ENCODE results near the gene TMEM88.

Gene TMEM88

GRCh38 chr17:7893187-7893880 is 38.5 kb downstream of the TMEM88 start:
- Histone ChIP-seq H3K79me2 (ENCODE audit: control insufficient read depth, insufficient read depth, low read length) (peaks cover 1% of the 10 kb centered on the region), H3K9ac (ENCODE audit: low read length) (no peak overlapping the region), H3K27ac (ENCODE audit: low read depth, low read length) (no peak overlapping the region), H3K4me2 (ENCODE audit: low read length) (no peak overlapping the region), H3K4me1 (ENCODE audit: control insufficient read depth, low read depth, low read length) (peaks cover 6% of the 10 kb centered on the region), H3K23ac (ENCODE audit: low read length) (no peak overlapping the region), H2AK5ac (ENCODE audit: low read length) (no peak overlapping the region), H2BK120ac (ENCODE audit: low read depth, low read length) (no peak overlapping the region), H2BK5ac (ENCODE audit: low read length) (no peak overlapping the region), H3K79me1 (ENCODE audit: low read length) (peaks cover 3% of the 10 kb centered on the region), H2BK15ac (replicated peaks; ENCODE audit: low read depth) (no peak overlapping the region), H4K5ac (ENCODE audit: low read length) (no peak overlapping the region), H3K4ac (ENCODE audit: low read depth, low read length) (no peak overlapping the region), H3K4me3 (ENCODE audit: low read length) (no peak overlapping the region), H3K27me3 (ENCODE audit: insufficient read depth, low read length, poor library complexity) (no peaks in the 10 kb centered on the region), H4K8ac (ENCODE audit: low read depth, low read length) (no peak overlapping the region), H3K56ac (ENCODE audit: low read length) (no peak overlapping the region), H3K18ac (ENCODE audit: low read length) (no peak overlapping the region), H3K36me3 (ENCODE audit: control insufficient read depth, insufficient read depth, low read length) (peaks cover 6% of the 10 kb centered on the region)
- no peak for DNase-seq
- no CpG with 5 or more reads among the region's 15 CpGs for whole genome bisulfite sequencing (ENCODE audit: extremely low coverage, insufficient coverage, low lambda C conversion rate)

GRCh38 chr17:7894226-7894625 is 39.4 kb downstream of the TMEM88 start:
- no peak for DNase-seq
- Histone ChIP-seq H3K79me1 (ENCODE audit: low read length) (no peaks in the 10 kb centered on the region), H3K18ac (ENCODE audit: low read length) (no peak overlapping the region), H2BK15ac (replicated peaks; ENCODE audit: low read depth) (no peak overlapping the region), H3K4me2 (ENCODE audit: low read length) (no peak overlapping the region), H2BK5ac (ENCODE audit: low read length) (no peak overlapping the region), H4K8ac (ENCODE audit: low read depth, low read length) (no peak overlapping the region), H3K56ac (ENCODE audit: low read length) (no peak overlapping the region), H3K23ac (ENCODE audit: low read length) (no peak overlapping the region), H3K4ac (ENCODE audit: low read depth, low read length) (no peak overlapping the region), H3K27me3 (ENCODE audit: insufficient read depth, low read length, poor library complexity) (no peaks in the 10 kb centered on the region), H4K5ac (ENCODE audit: low read length) (no peak overlapping the region), H2AK5ac (ENCODE audit: low read length) (no peak overlapping the region), H3K4me3 (ENCODE audit: low read length) (no peak overlapping the region), H3K36me3 (ENCODE audit: control insufficient read depth, insufficient read depth, low read length) (peaks cover 6% of the 10 kb centered on the region), H3K9ac (ENCODE audit: low read length) (no peak overlapping the region), H3K79me2 (ENCODE audit: control insufficient read depth, insufficient read depth, low read length) (no peaks in the 10 kb centered on the region), H2BK120ac (ENCODE audit: low read depth, low read length) (no peak overlapping the region), H3K4me1 (ENCODE audit: control insufficient read depth, low read depth, low read length) (no peaks in the 10 kb centered on the region), H3K27ac (ENCODE audit: low read depth, low read length) (no peak overlapping the region)
- no CpG with 5 or more reads among the region's 9 CpGs for WGBS (ENCODE audit: extremely low coverage, insufficient coverage, low lambda C conversion rate)

DNA sequence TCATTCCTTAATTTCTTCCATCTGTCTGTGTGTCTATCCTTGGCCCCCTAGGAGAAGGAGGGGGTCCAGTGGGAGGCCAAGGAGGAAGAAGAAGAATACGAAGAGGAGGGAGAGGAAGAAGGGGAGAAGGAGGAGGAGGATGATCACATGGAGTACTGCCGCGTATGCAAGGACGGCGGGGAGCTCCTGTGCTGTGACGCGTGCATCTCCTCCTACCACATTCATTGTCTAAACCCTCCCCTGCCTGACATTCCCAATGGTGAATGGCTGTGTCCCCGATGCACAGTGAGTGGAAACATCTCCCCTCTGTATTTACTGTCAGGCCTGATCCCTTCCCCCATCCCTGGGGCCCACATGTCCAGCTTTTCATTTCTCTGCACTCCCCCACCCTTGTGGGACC is 40.0 kb downstream of the TMEM88 start:
- no peak overlapping the region for H4K8ac ChIP-seq (ENCODE audit: low read depth, low read length)
- H3K9ac ChIP-seq (ENCODE audit: low read length) = no peak overlapping the region
- no peak overlapping the region for H3K23ac ChIP-seq (ENCODE audit: low read length)
- H3K79me2 ChIP-seq (ENCODE audit: control insufficient read depth, insufficient read depth, low read length) = no peaks in the 10 kb centered on the region
- no peak overlapping the region for H2BK5ac ChIP-seq (ENCODE audit: low read length)
- WGBS (ENCODE audit: extremely low coverage, insufficient coverage, low lambda C conversion rate) = no CpG with 5 or more reads among the region's 8 CpGs
- no peak overlapping the region for H3K4ac ChIP-seq (ENCODE audit: low read depth, low read length)
- H3K79me1 ChIP-seq (ENCODE audit: low read length) = no peaks in the 10 kb centered on the region
- no peak overlapping the region for H3K56ac ChIP-seq (ENCODE audit: low read length)
- H3K4me3 ChIP-seq (ENCODE audit: low read length) = no peak overlapping the region
- H2AK5ac ChIP-seq (ENCODE audit: low read length) = no peak overlapping the region
- H4K5ac ChIP-seq (ENCODE audit: low read length) = no peak overlapping the region
- peaks cover 6% of the 10 kb centered on the region for H3K36me3 ChIP-seq (ENCODE audit: control insufficient read depth, insufficient read depth, low read length)
- no peak for DNase-seq
- H3K4me2 ChIP-seq (ENCODE audit: low read length) = no peak overlapping the region
- no peak overlapping the region for H3K27ac ChIP-seq (ENCODE audit: low read depth, low read length)
- H3K4me1 ChIP-seq (ENCODE audit: control insufficient read depth, low read depth, low read length) = no peaks in the 10 kb centered on the region
- no peaks in the 10 kb centered on the region for H3K27me3 ChIP-seq (ENCODE audit: insufficient read depth, low read length, poor library complexity)
- no peak overlapping the region for H2BK15ac ChIP-seq (replicated peaks; ENCODE audit: low read depth)
- no peak overlapping the region for H3K18ac ChIP-seq (ENCODE audit: low read length)
- H2BK120ac ChIP-seq (ENCODE audit: low read depth, low read length) = no peak overlapping the region

- no CpG with 5 or more reads among the region's 13 CpGs for WGBS (ENCODE audit: extremely low coverage, insufficient coverage, low lambda C conversion rate)
- no peak overlapping the region for H4K8ac ChIP-seq (ENCODE audit: low read depth, low read length)
Observed at GRCh38 chr17:7897090-7897489, 42.2 kb downstream of the TMEM88 start.

DNA sequence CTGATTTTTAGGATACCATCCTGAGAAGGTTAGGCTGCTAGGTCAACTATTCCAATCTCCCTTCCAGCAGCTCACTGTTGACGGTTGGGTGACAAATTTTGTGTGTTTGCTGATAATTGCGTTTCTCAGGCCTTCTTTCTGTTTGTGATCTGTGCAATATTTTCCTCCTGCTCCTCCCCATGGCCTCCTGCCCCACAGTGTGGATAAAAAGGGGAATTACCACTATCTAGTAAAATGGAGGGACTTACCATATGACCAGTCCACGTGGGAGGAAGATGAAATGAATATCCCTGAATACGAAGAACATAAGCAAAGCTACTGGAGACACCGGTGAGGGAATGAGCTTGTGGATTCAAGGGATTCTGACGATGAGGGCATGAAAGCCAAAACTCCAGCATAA is 42.9 kb downstream of the TMEM88 start:
- no peak overlapping the region for H2BK15ac ChIP-seq (replicated peaks; ENCODE audit: low read depth)
- no peak overlapping the region for H3K4ac ChIP-seq (ENCODE audit: low read depth, low read length)
- no peak overlapping the region for H3K18ac ChIP-seq (ENCODE audit: low read length)
- no peaks in the 10 kb centered on the region for H3K79me1 ChIP-seq (ENCODE audit: low read length)
- H3K27me3 ChIP-seq (ENCODE audit: insufficient read depth, low read length, poor library complexity) = no peaks in the 10 kb centered on the region
- no peaks in the 10 kb centered on the region for H3K79me2 ChIP-seq (ENCODE audit: control insufficient read depth, insufficient read depth, low read length)
- no peak overlapping the region for H3K4me2 ChIP-seq (ENCODE audit: low read length)
- no peak overlapping the region for H3K9ac ChIP-seq (ENCODE audit: low read length)
- H3K4me3 ChIP-seq (ENCODE audit: low read length) = no peak overlapping the region
- H4K5ac ChIP-seq (ENCODE audit: low read length) = no peak overlapping the region
- no peak overlapping the region for H4K8ac ChIP-seq (ENCODE audit: low read depth, low read length)
- H3K23ac ChIP-seq (ENCODE audit: low read length) = no peak overlapping the region
- H3K56ac ChIP-seq (ENCODE audit: low read length) = no peak overlapping the region
- no CpG with 5 or more reads among the region's 6 CpGs for WGBS (ENCODE audit: extremely low coverage, insufficient coverage, low lambda C conversion rate)
- DNase-seq = no peak
- H3K36me3 ChIP-seq (ENCODE audit: control insufficient read depth, insufficient read depth, low read length) = peaks cover 9% of the 10 kb centered on the region
- H3K4me1 ChIP-seq (ENCODE audit: control insufficient read depth, low read depth, low read length) = no peaks in the 10 kb centered on the region
- H2BK120ac ChIP-seq (ENCODE audit: low read depth, low read length) = no peak overlapping the region
- no peak overlapping the region for H3K27ac ChIP-seq (ENCODE audit: low read depth, low read length)
- no peak overlapping the region for H2BK5ac ChIP-seq (ENCODE audit: low read length)
- H2AK5ac ChIP-seq (ENCODE audit: low read length) = no peak overlapping the region

More at GRCh38 chr17:7897090-7897489, 42.2 kb downstream of the TMEM88 start:
- no peaks in the 10 kb centered on the region for H3K79me1 ChIP-seq (ENCODE audit: low read length)
- H3K36me3 ChIP-seq (ENCODE audit: control insufficient read depth, insufficient read depth, low read length) = peaks cover 6% of the 10 kb centered on the region
- DNase-seq = no peak
- H3K23ac ChIP-seq (ENCODE audit: low read length) = no peak overlapping the region
- H2BK120ac ChIP-seq (ENCODE audit: low read depth, low read length) = no peak overlapping the region
- H3K56ac ChIP-seq (ENCODE audit: low read length) = no peak overlapping the region
- no peak overlapping the region for H4K5ac ChIP-seq (ENCODE audit: low read length)
- H3K27me3 ChIP-seq (ENCODE audit: insufficient read depth, low read length, poor library complexity) = no peaks in the 10 kb centered on the region
- H3K27ac ChIP-seq (ENCODE audit: low read depth, low read length) = no peak overlapping the region
- no peak overlapping the region for H3K18ac ChIP-seq (ENCODE audit: low read length)
- no peak overlapping the region for H3K4me3 ChIP-seq (ENCODE audit: low read length)
- no peak overlapping the region for H2BK15ac ChIP-seq (replicated peaks; ENCODE audit: low read depth)
- H3K4ac ChIP-seq (ENCODE audit: low read depth, low read length) = no peak overlapping the region
- no peaks in the 10 kb centered on the region for H3K4me1 ChIP-seq (ENCODE audit: control insufficient read depth, low read depth, low read length)
- H3K79me2 ChIP-seq (ENCODE audit: control insufficient read depth, insufficient read depth, low read length) = no peaks in the 10 kb centered on the region
- H3K4me2 ChIP-seq (ENCODE audit: low read length) = no peak overlapping the region
- H2BK5ac ChIP-seq (ENCODE audit: low read length) = no peak overlapping the region
- no peak overlapping the region for H3K9ac ChIP-seq (ENCODE audit: low read length)
- no peak overlapping the region for H2AK5ac ChIP-seq (ENCODE audit: low read length)

Data from mesendoderm (in vitro differentiated cells).